Stimulated activated naive B cell treated with anti-CD40 and anti-IgM and Interleukin-4, amounts not matched to agents 10 μg/mL and 1 μg/mL and 100 μg/mL, for 72 hours (primary cell): ENCODE data around the gene PEX10.

Experiments used
- ATAC-seq, 2 donors: fragments of 150-1000 bp; cut with Tn5 transposase; replicated peaks; 2 replicates each; pipeline ENCODE4 v1.10.0; 2021; ENCODE audit warnings: moderate library complexity in 1 of 2
- DNase-seq: peaks from one replicate; pipeline ENCODE4 v3.0.0; 2021
- H3K27ac Mint-ChIP-seq: one replicate; pipeline ENCODE4 v1.8.0; 2022; ENCODE audit warnings: mild to moderate bottlenecking, mixed read lengths
- H3K27me3 Mint-ChIP-seq, 2 donors: one replicate each; pipeline ENCODE4 v1.8.0; 2022; ENCODE audit warnings: mixed read lengths in 2 of 2
- H3K36me3 Mint-ChIP-seq, 2 donors: one replicate each; pipeline ENCODE4 v1.8.0; 2022; ENCODE audit warnings: mixed read lengths in 2 of 2, mild to moderate bottlenecking in 1 of 2
- H3K4me1 Mint-ChIP-seq, 2 donors: one replicate each; pipeline ENCODE4 v1.8.0; 2022; ENCODE audit warnings: mixed read lengths in 2 of 2, mild to moderate bottlenecking in 1 of 2
- H3K4me3 Mint-ChIP-seq, 2 donors: one replicate each; pipeline ENCODE4 v1.8.0; 2022; ENCODE audit warnings: mild to moderate bottlenecking in 2 of 2, mixed read lengths in 2 of 2, moderate library complexity in 1 of 2
- H3K9me3 Mint-ChIP-seq, 2 donors: one replicate each; pipeline ENCODE4 v1.8.0; 2022; ENCODE audit warnings: mixed read lengths in 2 of 2, mild to moderate bottlenecking in 1 of 2

The PEX10 gene

GRCh38 chr1:2436876-2437275 lies 24.5 kb upstream of the PEX10 start:
- DNase-seq: no peak
- H3K9me3 Mint-ChIP-seq: no peaks in the 10 kb centered on the region
- no peak overlapping the region for H3K4me3 Mint-ChIP-seq
- no peak for ATAC-seq
- no peaks in the 10 kb centered on the region for H3K36me3 Mint-ChIP-seq
- H3K4me1 Mint-ChIP-seq: peaks cover 0 to 2% of the 10 kb centered on the region in 2 donors
- peaks cover 8 to 48% of the 10 kb centered on the region in 2 donors for H3K27me3 Mint-ChIP-seq
- no peak overlapping the region for H3K27ac Mint-ChIP-seq

GRCh38 chr1:2435746-2436355 lies 23.5 kb upstream of the PEX10 start:
- ATAC-seq: no peak
- H3K9me3 Mint-ChIP-seq: no peaks in the 10 kb centered on the region
- DNase-seq: no peak
- H3K4me3 Mint-ChIP-seq: no peak overlapping the region
- no peaks in the 10 kb centered on the region for H3K36me3 Mint-ChIP-seq
- H3K27me3 Mint-ChIP-seq: peaks cover 8 to 44% of the 10 kb centered on the region in 2 donors
- H3K27ac Mint-ChIP-seq: no peak overlapping the region
- H3K4me1 Mint-ChIP-seq: peaks cover 0 to 2% of the 10 kb centered on the region in 2 donors

GRCh38 chr1:2435091-2435490 lies 22.7 kb upstream of the PEX10 start:
- H3K4me3 Mint-ChIP-seq: no peak overlapping the region
- peaks cover 0 to 2% of the 10 kb centered on the region in 2 donors for H3K4me1 Mint-ChIP-seq
- no peak overlapping the region for H3K27ac Mint-ChIP-seq
- peaks cover 16 to 50% of the 10 kb centered on the region in 2 donors for H3K27me3 Mint-ChIP-seq
- H3K36me3 Mint-ChIP-seq: peaks cover 0 to 3% of the 10 kb centered on the region in 2 donors
- DNase-seq (no peak), ATAC-seq (no peak)
- peaks cover 2 to 3% of the 10 kb centered on the region in 2 donors for H3K9me3 Mint-ChIP-seq

- ATAC-seq (no peak), DNase-seq (no peak)
- Mint-ChIP-seq H3K36me3 (peaks cover 5 to 9% of the 10 kb centered on the region in 2 donors), H3K27ac (no peak overlapping the region), H3K27me3 (peaks cover 22 to 52% of the 10 kb centered on the region in 2 donors), H3K4me3 (no peak overlapping the region), H3K4me1 (no peaks in the 10 kb centered on the region), H3K9me3 (peaks cover 9 to 10% of the 10 kb centered on the region in 2 donors)
These were observed 21.7 kb upstream of the PEX10 start for GRCh38 chr1:2433936-2434655.

- Mint-ChIP-seq H3K9me3 (peaks cover 9 to 10% of the 10 kb centered on the region in 2 donors), H3K4me1 (no peaks in the 10 kb centered on the region), H3K4me3 (no peak overlapping the region), H3K27ac (no peak overlapping the region), H3K27me3 (peaks cover 24 to 47% of the 10 kb centered on the region in 2 donors), H3K36me3 (peaks cover 5 to 9% of the 10 kb centered on the region in 2 donors)
- no peak for DNase-seq
- no peak for ATAC-seq
These were observed 20.8 kb upstream of the PEX10 start for GRCh38 chr1:2433196-2433595.

- Mint-ChIP-seq H3K27ac (no peak overlapping the region), H3K4me1 (no peaks in the 10 kb centered on the region), H3K36me3 (peaks cover 5 to 9% of the 10 kb centered on the region in 2 donors), H3K9me3 (peaks cover 9 to 10% of the 10 kb centered on the region in 2 donors), H3K27me3 (peaks cover 22 to 40% of the 10 kb centered on the region in 2 donors), H3K4me3 (no peak overlapping the region)
- ATAC-seq (no peak), DNase-seq (no peak)
These were observed 20.1 kb upstream of the PEX10 start for GRCh38 chr1:2432441-2432844.

- ATAC-seq: no peak
- no peak for DNase-seq
- Mint-ChIP-seq H3K27me3 (peaks cover 20 to 36% of the 10 kb centered on the region in 2 donors), H3K27ac (no peak overlapping the region), H3K4me1 (no peaks in the 10 kb centered on the region), H3K36me3 (peaks cover 5 to 9% of the 10 kb centered on the region in 2 donors), H3K4me3 (no peak overlapping the region), H3K9me3 (peaks cover 9 to 10% of the 10 kb centered on the region in 2 donors)
These were observed 19.2 kb upstream of the PEX10 start for GRCh38 chr1:2431518-2431917.

- Mint-ChIP-seq H3K36me3 (peaks cover 5 to 9% of the 10 kb centered on the region in 2 donors), H3K4me3 (no peak overlapping the region), H3K27ac (no peak overlapping the region), H3K4me1 (no peaks in the 10 kb centered on the region), H3K27me3 (peaks cover 20 to 36% of the 10 kb centered on the region in 2 donors), H3K9me3 (peaks cover 9 to 10% of the 10 kb centered on the region in 2 donors)
- DNase-seq: no peak
- no peak for ATAC-seq
These were observed 18.7 kb upstream of the PEX10 start for GRCh38 chr1:2431103-2431502.

- H3K36me3 Mint-ChIP-seq: peaks cover 5 to 9% of the 10 kb centered on the region in 2 donors
- no peak overlapping the region for H3K4me3 Mint-ChIP-seq
- H3K27ac Mint-ChIP-seq: no peak overlapping the region
- DNase-seq (no peak), ATAC-seq (no peak)
- no peaks in the 10 kb centered on the region for H3K4me1 Mint-ChIP-seq
- H3K9me3 Mint-ChIP-seq: peaks cover 9 to 10% of the 10 kb centered on the region in 2 donors
- H3K27me3 Mint-ChIP-seq: peaks cover 20 to 35% of the 10 kb centered on the region in 2 donors
These were observed 18.2 kb upstream of the PEX10 start for GRCh38 chr1:2430592-2430973.

GRCh38 chr1:2429780-2430591 lies 17.6 kb upstream of the PEX10 start:
- ATAC-seq (peak in 1 of 2 donors; percentile 54), DNase-seq (no peak)
- H3K4me3 Mint-ChIP-seq: no peak overlapping the region
- peaks cover 5 to 9% of the 10 kb centered on the region in 2 donors for H3K36me3 Mint-ChIP-seq
- H3K27me3 Mint-ChIP-seq: peaks cover 16 to 29% of the 10 kb centered on the region in 2 donors
- no peaks in the 10 kb centered on the region for H3K4me1 Mint-ChIP-seq
- H3K9me3 Mint-ChIP-seq: peaks cover 9 to 10% of the 10 kb centered on the region in 2 donors
- H3K27ac Mint-ChIP-seq: no peak overlapping the region

GRCh38 chr1:2428490-2428889 lies 16.1 kb upstream of the PEX10 start:
- no peak overlapping the region for H3K4me3 Mint-ChIP-seq
- no peak overlapping the region for H3K27ac Mint-ChIP-seq
- DNase-seq: no peak
- H3K27me3 Mint-ChIP-seq: peaks cover 16 to 25% of the 10 kb centered on the region in 2 donors
- H3K36me3 Mint-ChIP-seq: peaks cover 5 to 9% of the 10 kb centered on the region in 2 donors
- ATAC-seq: no peak
- no peaks in the 10 kb centered on the region for H3K4me1 Mint-ChIP-seq
- H3K9me3 Mint-ChIP-seq: peaks cover 9 to 10% of the 10 kb centered on the region in 2 donors

GRCh38 chr1:2427976-2428375 lies 15.6 kb upstream of the PEX10 start:
- Mint-ChIP-seq H3K27me3 (peaks cover 16 to 25% of the 10 kb centered on the region in 2 donors), H3K27ac (no peak overlapping the region), H3K9me3 (peaks cover 9 to 14% of the 10 kb centered on the region in 2 donors), H3K4me1 (no peaks in the 10 kb centered on the region), H3K4me3 (no peak overlapping the region), H3K36me3 (peaks cover 5 to 9% of the 10 kb centered on the region in 2 donors)
- ATAC-seq: no peak
- DNase-seq: no peak

- Mint-ChIP-seq H3K27me3 (peaks cover 16 to 25% of the 10 kb centered on the region in 2 donors), H3K4me3 (no peak overlapping the region), H3K4me1 (no peaks in the 10 kb centered on the region), H3K9me3 (peaks cover 9 to 14% of the 10 kb centered on the region in 2 donors), H3K27ac (no peak overlapping the region), H3K36me3 (peaks cover 5 to 9% of the 10 kb centered on the region in 2 donors)
- ATAC-seq (no peak), DNase-seq (no peak)
These were observed 14.7 kb upstream of the PEX10 start for GRCh38 chr1:2427051-2427450.

GRCh38 chr1:2426540-2426939 lies 14.2 kb upstream of the PEX10 start:
- H3K9me3 Mint-ChIP-seq: peaks cover 9 to 14% of the 10 kb centered on the region in 2 donors
- no peaks in the 10 kb centered on the region for H3K4me1 Mint-ChIP-seq
- H3K27ac Mint-ChIP-seq: no peak overlapping the region
- no peak overlapping the region for H3K4me3 Mint-ChIP-seq
- no peak for DNase-seq
- H3K36me3 Mint-ChIP-seq: peaks cover 5 to 9% of the 10 kb centered on the region in 2 donors
- H3K27me3 Mint-ChIP-seq: peaks cover 16 to 25% of the 10 kb centered on the region in 2 donors
- ATAC-seq: no peak
